ENCODE results near the gene PLA2G4B. TPM values are rescaled to one million over a fixed set of nuclear protein-coding genes. Genes with fewer than 3 reads are reported as not detected.

Gene PLA2G4B
- total and polyA plus RNA-seq, 10 of the 15 experiments (the other 5 are each of a cell fraction or from before 2014, with no cell fraction given), result 0.22 to 6.6 (median 2.9) TPM

GRCh38 chr15:41817781-41818180 lies 20.9 kb upstream of the PLA2G4B start:
- Histone ChIP-seq H4K20me1 (ENCODE audit: control insufficient read depth, insufficient read depth) (no peaks in the 10 kb centered on the region), H3K36me3 (ENCODE audit: control insufficient read depth in 2 of 2, insufficient read depth in 2 of 2, low read length in 1 of 2) (peaks cover 3 to 16% of the 10 kb centered on the region in 2 experiments; a peak in 3 of 4 replicates), H3K4me2 (ENCODE audit: control insufficient read depth, insufficient read depth) (no peak overlapping the region), H2AFZ (ENCODE audit: control insufficient read depth, low read depth, low read length) (no peak overlapping the region), H3K4me1 (ENCODE audit: control insufficient read depth, insufficient read depth, low read length) (no peaks in the 10 kb centered on the region), H3K27ac (ENCODE audit: control insufficient read depth, insufficient read depth) (no peak overlapping the region), H3K9ac (ENCODE audit: control insufficient read depth, insufficient read depth, low read length) (no peak overlapping the region), H3K9me3 (replicated peaks; ENCODE audit: control insufficient read depth, insufficient read depth, low read length) (no peaks in the 10 kb centered on the region), H3K79me2 (ENCODE audit: control insufficient read depth, insufficient read depth, low read length) (no peaks in the 10 kb centered on the region), H3K4me3 (no peak overlapping the region), H3K27me3 (replicated peaks in 1 of 2; ENCODE audit: control insufficient read depth in 2 of 2, insufficient read depth in 2 of 2, low read length in 1 of 2) (no peaks in the 10 kb centered on the region)
- ChIA-PET CTCF (interaction anchor here (1.3 to 1.7 kb wide), 2 partner anchors 44 to 214 kb away, joined by 3 to 7 read pairs; partner anchors contain the start of gene MAPKBP1), SMC1A (ENCODE audit: uncharacterized antibody, unreplicated experiment) (interaction anchor here (1.6 kb wide), 1 partner anchor 44 kb away, joined by 6 read pairs; the partner anchor contains the start of gene MAPKBP1), POLR2A (no interaction called here), RAD21 (ENCODE audit: unreplicated experiment) (no interaction called here)
- no TSS peak for BruUV-seq (replicated peaks)
- intact Hi-C loops (cut with micrococcal nuclease; ENCODE audit: unreplicated experiment), result loop anchor here (10.0 kb wide), 1 partner anchor 123 kb away; no protein-coding TSS in a partner anchor
- no peak for TF ChIP-seq RELB (IDR thresholded peaks at IDR 0.05; ENCODE audit: low read depth)
- no peak for TF ChIP-seq CHD2 (IDR thresholded peaks at IDR 0.05; ENCODE audit: borderline replicate concordance, low read depth, low read length)
- no peak for TF ChIP-seq E4F1 (IDR thresholded peaks at IDR 0.05; ENCODE audit: borderline replicate concordance, partially characterized antibody)
- no peak for TF ChIP-seq MAX (IDR thresholded peaks at IDR 0.05; ENCODE audit: low read depth, low read length)
- TF ChIP-seq CREM (IDR thresholded peaks at IDR 0.05; ENCODE audit: low read depth), result no peak
- no peak for TF ChIP-seq CBX5 (IDR thresholded peaks at IDR 0.05; ENCODE audit: low read depth)
- no peak for TF ChIP-seq EZH2 (IDR thresholded peaks at IDR 0.05; ENCODE audit: borderline replicate concordance, control insufficient read depth, low read depth, low read length)
- no peak for TF ChIP-seq STAT3 (IDR thresholded peaks at IDR 0.05; ENCODE audit: low read depth, low read length)
- TF ChIP-seq USF1 (IDR thresholded peaks at IDR 0.05; ENCODE audit: borderline replicate concordance, extremely low read length, insufficient read depth, low read depth, low read length), result no peak
- no peak for TF ChIP-seq ZNF687 (IDR thresholded peaks at IDR 0.05)
- TF ChIP-seq SUPT20H (IDR thresholded peaks at IDR 0.05; ENCODE audit: borderline replicate concordance, control insufficient read depth, low read depth, low read length), result no peak
- no peak for TF ChIP-seq EGR1 (IDR thresholded peaks at IDR 0.05; ENCODE audit: borderline replicate concordance in 1 of 2, low read depth in 2 of 2, low read length in 2 of 2)
- ATAC-seq (no peak), FAIRE-seq (no peak), DNase-seq (ENCODE audit: low read depth, low spot score) (no peak)
- in situ Hi-C loops (cut with MboI), result no loop called here
- WGBS (ENCODE audit: insufficient coverage, insufficient replicate concordance, low lambda C conversion rate, missing lambda C conversion rate), result 99% methylated on average over 6 of the region's 6 CpGs

Measured in GM12878 (cell line).